T-helper 2 cell treated with Interferon-gamma antibody and Interleukin-4, amounts not matched to agents 100 ng/mL and 5 ng/mL, for 36 hours (primary cell): ENCODE data around the gene SSC4D. TPM values are rescaled to one million over a fixed set of nuclear protein-coding genes. Genes with fewer than 3 reads are reported as not detected.

Experiments used
- intact Hi-C: fragments of 100-400 bp; cut with micrococcal nuclease; formaldehyde crosslinking; loops from one replicate; pipeline ENCODE4 v1.15.1; 2023
- total RNA-seq: library from RNA; stranded (reverse); gene quantifications from 2 replicates; pipeline ENCODE4 v1.2.3, GENCODE V29; 2022

Gene SSC4D
- total RNA-seq, 1 donor from 2014 or later: 0.48 TPM

- intact Hi-C loops: loop anchor here (10.0 kb wide), 1 partner anchor 52 kb away; the partner anchor contains the start of gene HSPB1
These were observed 52.7 kb downstream of the SSC4D start for GRCh38 chr7:76356823-76357222.

- intact Hi-C loops: loop anchor here (10.0 kb wide), 1 partner anchor 51 kb away; the partner anchor contains the start of gene HSPB1
These were observed 53.4 kb downstream of the SSC4D start for GRCh38 chr7:76356115-76356514.

DNA sequence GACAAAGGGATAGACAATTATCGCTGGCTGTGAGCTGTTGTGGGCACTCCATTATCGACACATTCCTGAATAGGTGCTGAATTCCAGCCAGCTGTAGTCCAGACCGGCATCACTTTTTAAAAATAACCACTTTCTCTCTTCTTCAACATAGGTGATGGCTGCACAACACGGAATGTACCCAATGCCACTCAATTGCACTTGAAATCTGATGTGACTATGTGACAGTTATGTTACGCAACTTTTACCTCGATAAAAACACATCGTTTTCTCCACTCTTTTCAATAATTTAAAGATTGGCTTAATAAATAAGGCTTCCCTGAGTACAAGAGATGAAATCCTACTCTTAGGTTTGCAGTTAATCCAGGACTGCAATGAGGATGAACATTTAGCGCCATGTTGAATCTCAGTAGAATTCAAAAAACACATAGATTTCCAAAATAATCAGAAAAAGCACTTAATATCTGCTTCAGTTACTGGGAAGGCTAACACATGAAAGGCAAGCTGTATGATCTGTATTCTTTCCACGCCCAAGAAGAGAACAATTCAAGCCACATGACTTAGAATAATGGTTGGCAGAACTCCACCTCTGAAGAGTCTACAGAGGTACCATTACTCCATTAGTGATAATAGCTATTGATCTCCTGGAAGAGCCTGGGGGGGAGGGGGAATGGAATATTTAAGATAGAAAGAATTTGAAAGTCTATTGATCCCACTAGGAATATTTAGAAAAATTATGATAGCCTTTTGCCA, 54.3 kb downstream of the SSC4D start:
- intact Hi-C loops: loop anchor here (10.0 kb wide), 1 partner anchor 50 kb away; the partner anchor contains the start of gene HSPB1

DNA sequence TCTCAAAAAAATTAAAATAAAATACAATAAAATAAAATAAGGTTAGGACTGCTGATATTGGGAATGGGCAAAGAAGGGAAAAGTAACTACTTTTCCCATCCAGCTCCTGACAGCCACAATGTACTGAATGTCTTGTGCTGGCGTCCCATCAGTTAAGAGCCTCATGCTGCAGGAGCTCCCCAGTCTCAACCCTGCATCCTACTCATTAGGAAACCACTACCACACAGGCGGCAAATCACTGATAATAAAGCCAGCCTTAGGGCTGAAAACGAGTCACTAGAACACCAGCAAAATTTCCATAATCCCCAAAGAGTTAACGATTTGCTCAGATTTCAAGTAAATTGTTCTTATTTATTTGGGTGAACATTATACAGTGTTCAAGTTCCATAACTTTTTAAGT, 55.0 kb downstream of the SSC4D start:
- intact Hi-C loops: loop anchor here (10.0 kb wide), 1 partner anchor 50 kb away; the partner anchor contains the start of gene HSPB1

DNA sequence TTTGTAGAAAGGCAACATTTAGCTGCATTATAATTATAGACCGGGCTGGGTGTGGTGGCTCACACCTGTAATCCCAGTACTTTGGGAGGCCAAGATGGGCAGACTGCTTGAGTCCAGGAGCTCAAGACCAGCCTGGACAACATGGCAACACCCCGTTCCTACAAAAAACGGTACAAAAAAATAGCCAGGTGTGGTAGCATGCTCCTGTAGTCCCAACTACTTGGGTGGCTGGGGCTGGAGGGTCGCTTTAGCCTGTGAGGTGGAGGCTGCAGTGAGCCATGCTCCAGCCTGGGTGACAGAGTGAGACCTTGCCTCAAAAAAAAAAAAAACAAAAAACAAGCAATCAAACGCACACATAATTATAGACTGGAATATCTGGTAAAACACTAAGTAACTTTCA, 55.8 kb downstream of the SSC4D start:
- intact Hi-C loops: loop anchor here (10.0 kb wide), 1 partner anchor 49 kb away; the partner anchor contains the start of gene HSPB1

DNA sequence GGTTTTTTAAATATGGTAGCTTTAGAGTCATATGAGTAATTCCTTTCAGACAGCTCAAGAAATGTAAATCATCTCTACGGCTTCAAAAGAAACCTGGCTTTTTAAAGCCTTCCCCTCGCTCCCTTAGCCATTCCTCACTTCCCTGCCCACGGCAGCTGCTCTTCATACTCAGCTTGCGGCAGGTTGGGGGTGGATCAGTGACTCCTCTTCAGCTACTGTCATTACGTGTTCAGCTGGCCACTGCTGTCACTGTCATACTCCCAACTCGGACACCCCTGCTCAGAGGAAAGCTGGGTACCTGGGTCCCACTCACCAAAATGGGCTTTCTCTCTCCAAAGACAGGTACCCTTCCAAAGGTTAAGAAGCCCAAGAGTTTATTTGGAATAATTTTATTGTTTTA, 57.3 kb downstream of the SSC4D start:
- intact Hi-C loops: loop anchor here (10.0 kb wide), 1 partner anchor 47 kb away; the partner anchor contains the start of gene HSPB1

GRCh38 chr7:76351372-76351771, 58.1 kb downstream of the SSC4D start:
- intact Hi-C loops: loop anchor here (10.0 kb wide), 1 partner anchor 47 kb away; the partner anchor contains the start of gene HSPB1

DNA sequence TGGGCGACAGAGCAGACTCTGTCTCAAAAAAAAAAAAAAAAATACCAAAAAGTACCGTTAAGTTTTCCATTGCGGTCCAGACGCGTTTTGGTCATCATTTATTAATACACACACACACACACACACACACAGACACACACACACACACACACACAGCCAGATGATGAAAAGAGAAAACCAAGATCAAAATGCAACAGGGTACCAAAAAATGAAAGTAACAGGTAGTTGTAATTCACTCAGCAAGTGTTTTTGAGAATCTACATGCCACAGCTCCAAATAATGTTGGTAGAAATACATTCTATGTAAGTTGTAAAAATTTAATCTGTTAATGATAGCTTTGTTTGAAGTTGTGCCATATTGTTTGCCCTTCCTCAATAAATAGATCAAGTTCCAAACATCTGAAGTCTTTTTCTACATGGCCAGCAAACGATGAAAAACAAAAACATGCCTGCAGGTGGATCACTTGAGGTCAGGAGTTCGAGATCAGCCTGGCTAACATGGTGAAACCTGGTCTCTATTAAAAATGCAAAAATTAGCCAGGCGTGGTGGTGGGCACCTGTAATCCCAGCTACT, 60.1 kb downstream of the SSC4D start:
- intact Hi-C loops: no loop called here

DNA sequence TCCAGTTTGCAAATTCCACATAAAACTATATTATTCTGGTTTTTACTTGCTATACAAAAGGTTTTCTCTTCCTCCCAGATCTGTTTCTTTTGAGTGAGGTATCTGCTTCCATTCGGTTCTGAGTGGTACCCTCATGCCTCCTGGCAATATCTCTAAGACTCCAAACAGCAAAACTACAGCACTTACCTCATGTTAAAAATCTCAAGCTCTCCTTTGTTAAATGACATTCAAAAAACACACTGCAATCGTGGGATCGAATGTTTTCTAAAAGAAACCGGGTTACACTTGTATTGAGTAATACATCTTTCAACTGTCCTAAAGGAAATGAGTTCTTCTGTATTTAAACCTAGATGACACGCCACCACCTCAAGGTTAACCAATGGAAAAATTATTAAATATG, 61.8 kb downstream of the SSC4D start:
- intact Hi-C loops: no loop called here

DNA sequence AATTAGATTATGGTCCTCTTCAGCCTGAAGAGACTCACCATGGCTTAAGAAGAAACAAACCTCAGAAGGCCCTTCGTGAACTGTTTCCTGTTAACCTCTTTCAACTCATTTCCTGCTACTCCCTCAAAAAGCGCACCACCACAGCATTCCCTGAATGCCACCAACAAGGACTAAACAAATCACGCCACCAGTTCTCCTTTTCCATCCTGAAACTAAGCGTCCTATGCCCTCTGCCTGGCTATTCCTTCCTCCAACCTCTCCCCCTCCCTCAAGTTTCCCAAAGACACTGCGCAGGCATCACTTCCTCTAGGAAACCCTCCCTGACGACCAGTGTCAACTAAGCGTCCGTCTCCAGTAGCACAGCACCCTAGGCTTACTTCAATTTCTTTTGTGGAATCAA, 62.7 kb downstream of the SSC4D start:
- intact Hi-C loops: no loop called here

DNA sequence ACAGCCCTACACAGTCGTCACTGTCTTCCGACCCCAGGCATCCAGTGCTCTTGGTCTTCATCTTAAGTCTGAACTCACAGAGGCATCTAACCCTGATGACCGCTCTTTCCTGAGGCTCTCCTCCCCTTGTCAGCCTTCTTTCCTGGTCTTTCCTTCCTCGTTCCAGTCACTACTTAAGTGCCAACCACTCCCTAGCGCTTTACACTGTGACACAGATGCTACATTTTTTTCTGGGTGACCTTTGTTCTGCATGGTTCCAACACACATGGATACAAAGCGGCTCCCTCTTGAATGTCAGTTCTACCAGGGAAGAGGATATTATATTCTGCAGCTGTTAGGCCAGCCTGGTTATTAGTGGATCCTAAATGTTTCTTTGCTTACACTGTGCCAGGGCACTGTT, 63.4 kb downstream of the SSC4D start:
- intact Hi-C loops: no loop called here

- intact Hi-C loops: no loop called here
These were observed 65.6 kb downstream of the SSC4D start for GRCh38 chr7:76343931-76344321.

- intact Hi-C loops: no loop called here
These were observed 66.1 kb downstream of the SSC4D start for GRCh38 chr7:76343294-76343930.

GRCh38 chr7:76342222-76342621, 67.3 kb downstream of the SSC4D start:
- intact Hi-C loops: no loop called here

GRCh38 chr7:76340617-76341131, 68.8 kb downstream of the SSC4D start:
- intact Hi-C loops: no loop called here

Other genes with a start within 250 kb of the SSC4D start
- not detected in 2 replicates for gene SRRM3, start 207.8 kb downstream of the SSC4D start, total RNA-seq
- 57.9 and 59.2 TPM in 2 replicates for gene HSPB1, start 107.0 kb downstream of the SSC4D start, total RNA-seq
- 104 and 106 TPM in 2 replicates for gene YWHAG, start 50.7 kb downstream of the SSC4D start, total RNA-seq
- gene ZP3, start 15.3 kb upstream of the SSC4D start, total RNA-seq: 3.3 and 4.5 TPM in 2 replicates
- gene DTX2, start 52.0 kb upstream of the SSC4D start, total RNA-seq: 29.2 and 29.6 TPM in 2 replicates
- gene UPK3B, start 100.9 kb upstream of the SSC4D start, total RNA-seq: 1.1 and 1.2 TPM in 2 replicates
- 0.25 and 0.59 TPM in 2 replicates for gene SPDYE16, start 133.6 kb upstream of the SSC4D start, total RNA-seq
- 6.2 and 7.8 TPM in 2 replicates for gene POMZP3, start 217.6 kb upstream of the SSC4D start, total RNA-seq